Measurements from ENCODE around the gene NR1I3. TPM values are rescaled to one million over a fixed set of nuclear protein-coding genes. Genes with fewer than 3 reads are reported as not detected.
A peak's percentile ranks its signal among the peaks of the same experiment; 100 is the strongest.

NR1I3 gene
- total RNA-seq, 1 experiment from 2014 or later, result not detected

DNA sequence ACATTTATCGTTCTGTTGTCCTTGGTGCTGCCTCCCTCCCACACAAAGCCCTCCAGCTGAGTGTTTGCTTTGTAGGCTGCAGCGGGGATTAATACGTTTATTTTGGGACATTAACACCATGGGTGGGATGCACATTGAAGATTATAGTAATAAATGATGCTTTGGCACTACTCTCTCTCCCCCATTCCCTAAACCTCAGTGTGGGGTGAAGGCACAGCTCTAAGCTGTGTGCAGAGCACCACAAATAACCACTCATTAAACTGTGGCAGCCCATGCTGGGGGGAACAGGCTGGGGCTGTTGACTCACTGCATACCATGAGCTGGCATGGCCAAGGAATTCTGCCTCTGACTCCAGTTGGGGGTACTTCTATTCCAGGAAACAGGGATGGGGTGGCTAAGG is 28.2 kb upstream of the NR1I3 start:
- BruUV-seq (replicated peaks), result no TSS peak
- ChIA-PET POLR2A (ENCODE audit: unreplicated experiment) (no interaction called here), CTCF (interaction anchor here (0.6 kb wide), 1 partner anchor 43 kb away, joined by 4 read pairs; the partner anchor contains the start of gene MPZ)
- Histone ChIP-seq H3K4me2 (no peak overlapping the region), H3K4me1 (replicated peaks; ENCODE audit: insufficient read depth) (peaks cover 7% of the 10 kb centered on the region), H3K27me3 (ENCODE audit: insufficient read depth, low read depth) (0 out of 2 replicates have a peak, but pooled peaks cover 4% of the 10 kb centered on the region), H2AFZ (no peak overlapping the region), H3K4me3 (no peak overlapping the region), H3F3A (ENCODE audit: insufficient read depth, low read depth) (peaks cover 5% of the 10 kb centered on the region; the same call in 1 of the 2 replicates), H4K20me1 (ENCODE audit: insufficient read depth) (no peaks in the 10 kb centered on the region), H3K79me2 (ENCODE audit: low read depth) (no peaks in the 10 kb centered on the region), H3K36me3 (ENCODE audit: low read depth) (no peaks in the 10 kb centered on the region), H3K9me3 (ENCODE audit: insufficient read depth, low read depth) (no peaks in the 10 kb centered on the region), H3K9me2 (ENCODE audit: insufficient read depth) (no peaks in the 10 kb centered on the region), H3K27ac (no peak overlapping the region)
- no peak for DNase-seq
- no peak for TF ChIP-seq CTCF (conservative IDR thresholded peaks at IDR 0.05)
- TF ChIP-seq EZH2 (IDR thresholded peaks at IDR 0.05; ENCODE audit: low read depth), result no peak
- intact Hi-C loops (cut with micrococcal nuclease; ENCODE audit: unreplicated experiment), result no loop called here

DNA sequence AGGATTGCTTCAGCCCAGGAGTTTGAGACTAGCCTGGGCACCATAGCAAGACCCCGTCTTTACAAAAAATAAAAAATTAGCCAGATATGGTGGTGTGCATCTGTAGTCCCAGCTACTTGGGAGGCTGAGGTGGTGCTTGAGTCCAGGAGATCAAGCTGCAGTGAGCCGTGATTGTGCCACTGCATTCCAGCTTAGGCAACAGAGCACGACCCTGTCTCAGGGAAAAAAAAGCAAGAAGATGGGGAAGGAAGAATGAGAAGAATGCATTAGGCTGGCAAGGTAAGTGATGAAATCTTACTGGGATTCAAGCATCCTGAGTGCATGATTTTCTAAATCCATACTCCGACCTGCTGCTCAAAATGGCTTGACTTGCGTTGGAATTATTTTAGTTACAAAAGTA is 27.3 kb upstream of the NR1I3 start:
- no peak overlapping the region for H3K4me2 ChIP-seq
- no peaks in the 10 kb centered on the region for H4K20me1 ChIP-seq (ENCODE audit: insufficient read depth)
- ChIA-PET CTCF (interaction anchor here (0.6 kb wide), 1 partner anchor 44 kb away, joined by 4 read pairs; the partner anchor contains the start of gene MPZ), POLR2A (ENCODE audit: unreplicated experiment) (no interaction called here)
- no peaks in the 10 kb centered on the region for H3K79me2 ChIP-seq (ENCODE audit: low read depth)
- intact Hi-C loops (cut with micrococcal nuclease; ENCODE audit: unreplicated experiment), result no loop called here
- peaks cover 16% of the 10 kb centered on the region for H3K4me1 ChIP-seq (replicated peaks; ENCODE audit: insufficient read depth)
- peaks cover 4% of the 10 kb centered on the region; the same call in 1 of the 2 replicates for H3K27me3 ChIP-seq (ENCODE audit: insufficient read depth, low read depth)
- no peak for TF ChIP-seq EZH2 (IDR thresholded peaks at IDR 0.05; ENCODE audit: low read depth)
- no peak for TF ChIP-seq CTCF (conservative IDR thresholded peaks at IDR 0.05)
- no peak overlapping the region for H3K27ac ChIP-seq
- peaks cover 14% of the 10 kb centered on the region; the same call in 1 of the 2 replicates for H3F3A ChIP-seq (ENCODE audit: insufficient read depth, low read depth)
- no peak overlapping the region for H3K4me3 ChIP-seq
- DNase-seq, result no peak
- no peaks in the 10 kb centered on the region for H3K36me3 ChIP-seq (ENCODE audit: low read depth)
- H3K9me2 ChIP-seq (ENCODE audit: insufficient read depth), result no peaks in the 10 kb centered on the region
- no peaks in the 10 kb centered on the region for H3K9me3 ChIP-seq (ENCODE audit: insufficient read depth, low read depth)
- H2AFZ ChIP-seq, result no peak overlapping the region
- no TSS peak for BruUV-seq (replicated peaks)

DNA sequence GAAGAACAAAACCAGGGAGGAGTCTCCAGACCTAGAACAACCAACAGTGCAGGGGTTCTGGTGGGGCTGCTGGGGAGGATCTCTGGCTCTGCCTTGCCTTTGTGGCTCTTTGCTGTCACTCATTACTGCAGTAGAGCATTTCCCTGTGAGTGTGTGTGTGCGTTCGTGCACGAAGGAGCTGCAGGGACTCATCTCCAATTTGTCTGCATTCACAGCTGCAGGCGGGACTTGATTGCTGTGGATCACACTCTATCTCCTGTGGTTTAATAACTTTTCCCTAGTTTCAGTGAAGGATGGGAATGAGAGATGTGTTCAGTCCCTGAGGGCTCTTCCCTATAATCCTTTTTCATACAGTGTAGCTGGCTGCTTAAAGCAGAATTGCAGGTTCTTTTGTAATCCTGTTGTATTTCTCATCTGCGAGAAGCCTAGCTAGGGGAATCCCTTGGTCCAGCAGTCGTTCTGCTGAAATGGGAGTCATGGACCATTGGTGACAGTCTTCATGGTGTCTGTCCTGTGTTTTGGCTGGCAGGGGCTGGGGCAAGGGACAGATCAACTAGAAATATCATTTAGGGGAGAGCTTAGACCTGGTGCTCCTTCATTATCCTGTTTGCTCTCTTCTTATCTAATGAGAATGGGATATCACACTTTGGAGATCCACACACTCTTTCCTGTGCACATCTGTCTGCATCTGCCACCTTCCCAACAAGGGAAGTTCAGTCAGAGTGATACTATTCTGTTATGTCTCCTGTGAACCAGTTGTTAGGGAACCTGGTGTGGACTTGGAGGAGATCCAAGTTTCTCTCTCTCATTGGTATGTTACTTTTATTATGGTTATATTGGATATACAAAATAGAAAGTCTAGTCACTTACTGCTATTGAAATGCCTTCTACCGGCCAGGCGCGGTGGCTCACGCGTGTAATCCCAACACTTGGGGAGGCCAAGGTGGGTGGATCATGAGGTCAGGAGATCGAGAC is 23.5 kb upstream of the NR1I3 start:
- TF ChIP-seq EZH2 (IDR thresholded peaks at IDR 0.05; ENCODE audit: low read depth) (no peak), CTCF (conservative IDR thresholded peaks at IDR 0.05) (no peak)
- Histone ChIP-seq H2AFZ (0 out of 2 replicates have a peak overlapping the region, but pooled peaks have one; percentile 35), H3K4me3 (peak overlapping the region; percentile 9; the same call in 1 of the 2 replicates), H3K4me2 (peak overlapping the region; percentile 61), H3K9me3 (ENCODE audit: insufficient read depth, low read depth) (no peaks in the 10 kb centered on the region), H3K36me3 (ENCODE audit: low read depth) (no peaks in the 10 kb centered on the region), H3K27me3 (ENCODE audit: insufficient read depth, low read depth) (peaks cover 19% of the 10 kb centered on the region), H3K79me2 (ENCODE audit: low read depth) (no peaks in the 10 kb centered on the region), H4K20me1 (ENCODE audit: insufficient read depth) (no peaks in the 10 kb centered on the region), H3K9me2 (ENCODE audit: insufficient read depth) (no peaks in the 10 kb centered on the region), H3K4me1 (replicated peaks; ENCODE audit: insufficient read depth) (peaks cover 22% of the 10 kb centered on the region), H3F3A (ENCODE audit: insufficient read depth, low read depth) (peaks cover 16% of the 10 kb centered on the region; the same call in 1 of the 2 replicates), H3K27ac (no peak overlapping the region)
- no peak for DNase-seq
- CTCF ChIA-PET, result no interaction called here
- BruUV-seq (replicated peaks), result no TSS peak
- intact Hi-C loops (cut with micrococcal nuclease; ENCODE audit: unreplicated experiment), result no loop called here
- POLR2A ChIA-PET (ENCODE audit: unreplicated experiment), result no interaction called here

Data from PC-9 (cell line).